IMR-90 (cell line): ENCODE data around the gene CSF1. TPM values are rescaled to one million over a fixed set of nuclear protein-coding genes. Genes with fewer than 3 reads are reported as not detected.

Experiments
- ATAC-seq: fragments of 200-7000 bp; cut with Tn5 transposase; 2 replicates; pipeline ENCODE4 v1.9.1; 2020; ENCODE audit warnings: low read depth, mild to moderate bottlenecking, moderate library complexity
- BruUV-seq: library from RNA; stranded (reverse); fragments of 400-500 nt; replicated peaks from 2 replicates; lab custom pipeline; 2021; lab: Mats Ljungman, UMichigan
- CTCF ChIA-PET: fragments of 300-600 bp; formaldehyde crosslinking; extraction: SDS; loops from one replicate; lab custom pipeline; 2021; ENCODE audit warnings: antibody characterized with exemption; lab: Yijun Ruan, JAX
- POLR2A ChIA-PET: fragments of 300-600 bp; sonication (Branson Sonifier 250); formaldehyde crosslinking; loops from one replicate; lab custom pipeline; 2022; ENCODE audit warnings: antibody characterized with exemption; ENCODE audit not compliant: unreplicated experiment; lab: Charles Lee
- DNase-seq: peaks from one replicate; pipeline ENCODE4 v3.0.0; 2013
- H2AFZ ChIP-seq: replicated peaks from 2 replicates; pipeline ENCODE3; 2013; ENCODE audit warnings: low read length, mild to moderate bottlenecking; ENCODE audit not compliant: poor library complexity
- H2AK5ac ChIP-seq: 2 replicates; pipeline ENCODE4 v1.6.1; 2013; ENCODE audit warnings: low read depth, low read length, inconsistent platforms
- H2AK9ac ChIP-seq: replicated peaks from 2 replicates; pipeline ENCODE3; 2013; ENCODE audit warnings: mild to moderate bottlenecking, low read depth, low read length, moderate library complexity; ENCODE audit not compliant: poor library complexity
- H2BK120ac ChIP-seq: 2 replicates; pipeline ENCODE4 v1.6.1; 2013; ENCODE audit warnings: low read depth, low read length, inconsistent platforms
- H2BK15ac ChIP-seq: 3 replicates; pipeline ENCODE4 v1.6.1; 2013; ENCODE audit warnings: low read depth, low read length, inconsistent platforms
- H2BK20ac ChIP-seq: 2 replicates; pipeline ENCODE4 v1.6.1; 2013; ENCODE audit warnings: low read depth, mild to moderate bottlenecking, inconsistent platforms, low read length, moderate library complexity
- H2BK5ac ChIP-seq: 2 replicates; pipeline ENCODE4 v1.6.1; 2013; ENCODE audit warnings: mild to moderate bottlenecking, low read depth, low read length, inconsistent platforms; ENCODE audit not compliant: poor library complexity, severe bottlenecking
- H3K14ac ChIP-seq: replicated peaks from 2 replicates; pipeline ENCODE4 v1.6.1; 2013; ENCODE audit warnings: low read depth, low read length, inconsistent platforms
- H3K18ac ChIP-seq: 2 replicates; pipeline ENCODE4 v1.6.1; 2013; ENCODE audit warnings: low read depth, low read length, control low read depth
- H3K23ac ChIP-seq: 2 replicates; pipeline ENCODE4 v1.6.1; 2013; ENCODE audit warnings: low read depth, low read length, inconsistent platforms
- H3K27ac ChIP-seq: 2 replicates; pipeline ENCODE4 v1.5.1; 2013; ENCODE audit warnings: mild to moderate bottlenecking, control low read depth, low read length; ENCODE audit not compliant: insufficient read depth
- H3K27me3 ChIP-seq: 2 replicates; pipeline ENCODE4 v1.6.1; 2013; ENCODE audit warnings: low read length; ENCODE audit not compliant: control insufficient read depth, insufficient read depth
- H3K36me3 ChIP-seq: 2 replicates; pipeline ENCODE4 v1.6.1; 2013; ENCODE audit warnings: low read length, mixed read lengths; ENCODE audit not compliant: control insufficient read depth, insufficient read depth
- H3K4ac ChIP-seq: 2 replicates; pipeline ENCODE4 v1.6.1; 2013; ENCODE audit warnings: low read depth, low read length, inconsistent platforms
- H3K4me1 ChIP-seq: 2 replicates; pipeline ENCODE4 v1.6.1; 2013; ENCODE audit warnings: low read length, mixed read lengths; ENCODE audit not compliant: control insufficient read depth, insufficient read depth
- H3K4me2 ChIP-seq: 2 replicates; pipeline ENCODE4 v1.6.1; 2013; ENCODE audit warnings: low read depth, mild to moderate bottlenecking, control low read depth, low read length, moderate library complexity
- H3K4me3 ChIP-seq: 2 replicates; pipeline ENCODE4 v1.5.1; 2013; ENCODE audit warnings: low read depth, mild to moderate bottlenecking, control low read depth, low read length, moderate library complexity; ENCODE audit not compliant: insufficient read depth
- H3K56ac ChIP-seq: 2 replicates; pipeline ENCODE4 v1.6.1; 2013; ENCODE audit warnings: low read length, inconsistent platforms; ENCODE audit not compliant: insufficient read depth; ENCODE audit errors: extremely low read depth
- H3K79me1 ChIP-seq, 2 experiments: 2 replicates each; pipeline ENCODE4 v1.6.1; 2013; ENCODE audit warnings: low read length in 2 of 2, inconsistent platforms in 1 of 2, low read depth in 1 of 2
- H3K9ac ChIP-seq: 2 replicates; pipeline ENCODE4 v1.6.1; 2013; ENCODE audit warnings: low read depth, low read length, control low read depth
- H3K9me1 ChIP-seq: 2 replicates; pipeline ENCODE4 v1.6.1; 2013; ENCODE audit warnings: low read length, inconsistent platforms; ENCODE audit not compliant: insufficient read depth
- H3K9me3 ChIP-seq: 2 replicates; pipeline ENCODE4 v1.6.1; 2013; ENCODE audit warnings: low read length; ENCODE audit not compliant: control insufficient read depth, insufficient read depth
- H4K20me1 ChIP-seq: 2 replicates; pipeline ENCODE4 v1.6.1; 2013; ENCODE audit warnings: low read length, inconsistent platforms; ENCODE audit not compliant: insufficient read depth
- H4K5ac ChIP-seq: 2 replicates; pipeline ENCODE4 v1.6.1; 2013; ENCODE audit warnings: mild to moderate bottlenecking, low read depth, low read length, control low read depth
- H4K8ac ChIP-seq, 2 experiments: 2 replicates each; pipeline ENCODE4 v1.6.1; 2013; ENCODE audit warnings: low read depth in 2 of 2, low read length in 2 of 2, control low read depth in 1 of 2, inconsistent platforms in 1 of 2
- H4K91ac ChIP-seq: 2 replicates; pipeline ENCODE4 v1.6.1; 2013; ENCODE audit warnings: low read depth, low read length, inconsistent platforms; ENCODE audit not compliant: insufficient read depth
- BHLHE40 ChIP-seq: fragments of 150-350 bp; IDR thresholded peaks from 2 replicates; pipeline ENCODE4 v1.6.1; 2016; ENCODE audit warnings: mild to moderate bottlenecking, low read depth, low read length
- CEBPB ChIP-seq: IDR thresholded peaks from 2 replicates; pipeline ENCODE4 v1.6.1; 2012; ENCODE audit warnings: low read depth, low read length, improper control_type of control experiment
- CHD1 ChIP-seq: IDR thresholded peaks from 2 replicates; pipeline ENCODE4 v1.6.1; 2012; ENCODE audit warnings: low read depth, low read length, improper control_type of control experiment
- CTCF ChIP-seq: conservative IDR thresholded peaks from 2 replicates; pipeline ENCODE4 v1.5.1; 2012; ENCODE audit warnings: mild to moderate bottlenecking, low read depth, low read length, improper control_type of control experiment
- ELK1 ChIP-seq: fragments of 150-350 bp; IDR thresholded peaks from 2 replicates; pipeline ENCODE4 v1.6.1; 2016; ENCODE audit warnings: low read depth, mild to moderate bottlenecking, low read length, moderate library complexity, borderline replicate concordance
- FOS ChIP-seq: fragments of 150-350 bp; IDR thresholded peaks from 2 replicates; pipeline ENCODE4 v1.6.1; 2016; ENCODE audit warnings: low read depth, low read length
- MAFK ChIP-seq: IDR thresholded peaks from 2 replicates; pipeline ENCODE4 v1.6.1; 2012; ENCODE audit warnings: low read depth, low read length, improper control_type of control experiment
- MAZ ChIP-seq: IDR thresholded peaks from 2 replicates; pipeline ENCODE4 v1.6.1; 2012; ENCODE audit warnings: low read depth, mild to moderate bottlenecking, low read length, improper control_type of control experiment, moderate library complexity, borderline replicate concordance
- MXI1 ChIP-seq: IDR thresholded peaks from 2 replicates; pipeline ENCODE4 v1.6.1; 2012; ENCODE audit warnings: low read depth, mild to moderate bottlenecking, low read length, moderate library complexity, borderline replicate concordance
- NFE2L2 ChIP-seq: fragments of 150-350 bp; IDR thresholded peaks from 2 replicates; pipeline ENCODE4 v1.6.1; 2016; ENCODE audit warnings: low read depth, mild to moderate bottlenecking, low read length
- POLR2A ChIP-seq: IDR thresholded peaks from 2 replicates; pipeline ENCODE4 v1.6.1; 2012; ENCODE audit warnings: mild to moderate bottlenecking, low read depth, low read length
- RAD21 ChIP-seq: IDR thresholded peaks from 2 replicates; pipeline ENCODE4 v1.6.1; 2012; ENCODE audit warnings: low read length, improper control_type of control experiment
- RCOR1 ChIP-seq: IDR thresholded peaks from 2 replicates; pipeline ENCODE4 v1.6.1; 2012; ENCODE audit warnings: mild to moderate bottlenecking, low read length, improper control_type of control experiment; ENCODE audit not compliant: insufficient replicate concordance
- RFX5 ChIP-seq: IDR thresholded peaks from 2 replicates; pipeline ENCODE4 v1.8.0; 2012; ENCODE audit warnings: low read depth, mild to moderate bottlenecking, low read length, moderate library complexity
- SMC3 ChIP-seq: fragments of 150-350 bp; IDR thresholded peaks from 2 replicates; pipeline ENCODE4 v1.6.1; 2016; ENCODE audit warnings: low read depth, mild to moderate bottlenecking, antibody characterized with exemption, low read length, moderate library complexity
- USF2 ChIP-seq: fragments of 150-350 bp; IDR thresholded peaks from 2 replicates; pipeline ENCODE4 v1.6.1; 2017; ENCODE audit warnings: mild to moderate bottlenecking, antibody characterized with exemption, low read length, low read depth
- WGBS, 2 experiments: methylation state at CpG; one replicate each; pipeline versions ENCODE4 v1.1.5 to v1.1.7; 2013; ENCODE audit warnings: missing lambda C conversion rate in 2 of 2; ENCODE audit not compliant: insufficient read length in 1 of 2; ENCODE audit errors: extremely low coverage in 2 of 2; 5-methylcytosine and 5-hydroxymethylcytosine counted together
- dilution Hi-C: fragments of 300-500 bp; cut with HindIII; formaldehyde crosslinking; loops from one replicate; pipeline ENCODE4 v1.14.3; 2018; ENCODE audit warnings: low sequenced_read_pairs; ENCODE audit not compliant: unreplicated experiment
- in situ Hi-C: fragments of 300-500 bp; cut with MboI; formaldehyde crosslinking; loops from 3 replicates; pipeline ENCODE4 v1.14.3; 2019; ENCODE audit warnings: low sequenced_read_pairs, inconsistent platforms, mixed read lengths
- intact Hi-C: fragments of 100-400 bp; cut with micrococcal nuclease; formaldehyde crosslinking; loops from 2 replicates; pipeline ENCODE4 v1.10.0; 2022
- polyA plus RNA-seq, 3 experiments: library from polyadenylated mRNA; depleted of rRNA; stranded (reverse); fragments of >200 nt; gene quantifications; 2 replicates each; pipeline ENCODE4 v1.2.3, GENCODE V29; 2012; ENCODE audit warnings: low replicate concordance in 1 of 3
- total RNA-seq: library from RNA; depleted of rRNA; stranded (reverse); fragments of >200 nt; gene quantifications from 2 replicates; pipeline ENCODE4 v1.2.3, GENCODE V29; 2012

The CSF1 gene
- total and polyA plus RNA-seq, 2 of the 4 experiments (the other 2 are of a cell fraction), result 14.3 to 22.0 TPM

GRCh38 chr1:109884242-109884891, 26.3 kb upstream of the CSF1 start:
- Histone ChIP-seq H3K4me3 (no peak overlapping the region), H3K14ac (no peak overlapping the region), H3K36me3 (no peaks in the 10 kb centered on the region), H2BK15ac (no peak overlapping the region), H3K4ac (no peak overlapping the region), H2BK120ac (no peak overlapping the region), H4K5ac (no peak overlapping the region), H2AK9ac (no peak overlapping the region), H2AK5ac (no peak overlapping the region), H2BK20ac (no peak overlapping the region), H2AFZ (no peak overlapping the region), H3K4me2 (no peak overlapping the region), H4K91ac (no peak overlapping the region), H4K8ac (no peak overlapping the region), H3K4me1 (no peaks in the 10 kb centered on the region; the same call in 1 of the 2 replicates), H3K9me1 (peaks cover 5% of the 10 kb centered on the region; the same call in 1 of the 2 replicates), H3K18ac (no peak overlapping the region), H4K20me1 (no peaks in the 10 kb centered on the region), H3K27me3 (no peaks in the 10 kb centered on the region), H3K79me1 (no peaks in the 10 kb centered on the region), H3K9ac (no peak overlapping the region), H3K27ac (no peak overlapping the region), H3K56ac (no peak overlapping the region), H2BK5ac (no peak overlapping the region), H3K23ac (no peak overlapping the region), H3K9me3 (no peaks in the 10 kb centered on the region)
- ATAC-seq, result no peak
- 90% methylated on average over 3 of the region's 8 CpGs; no CpG with 5 or more reads in 1 of the 2 experiments for WGBS, 2 experiments
- TF ChIP-seq POLR2A, result no peak
- TF ChIP-seq MAZ, result no peak
- TF ChIP-seq CTCF, result no peak
- TF ChIP-seq NFE2L2, result no peak
- TF ChIP-seq ELK1, result no peak
- TF ChIP-seq RAD21, result no peak
- TF ChIP-seq RFX5, result no peak
- no peak for TF ChIP-seq USF2
- no peak for TF ChIP-seq SMC3
- no peak for TF ChIP-seq MAFK
- TF ChIP-seq MXI1, result no peak
- TF ChIP-seq CEBPB, result no peak
- no peak for TF ChIP-seq BHLHE40
- no peak for TF ChIP-seq FOS
- TF ChIP-seq RCOR1, result no peak
- TF ChIP-seq CHD1, result no peak
- DNase-seq, result no peak
- ChIA-PET CTCF (no interaction called here), POLR2A (no interaction called here)
- dilution Hi-C loops, result no loop called here
- in situ Hi-C loops, result no loop called here
- intact Hi-C loops, result no loop called here
- BruUV-seq, result no TSS peak
